ENCODE results near the gene IRAK2.

Gene IRAK2

GRCh38 chr3:10205451-10206165, 40.9 kb downstream of the IRAK2 start:
- Histone ChIP-seq H3K27ac (peak overlapping the region; percentile 96), H3K4me3 (ENCODE audit: low read depth, low read length) (no peak overlapping the region), H3K36me3 (replicated peaks) (no peaks in the 10 kb centered on the region), H3K27me3 (replicated peaks) (no peaks in the 10 kb centered on the region)
- in situ Hi-C loops (cut with HindIII; ENCODE audit: low pct_ligation_motif_present, low sequenced_read_pairs): no loop called here
- peak; percentile 43 for TF ChIP-seq CTCF (IDR thresholded peaks at IDR 0.05; ENCODE audit: low read depth, low read length, missing control alignments)
- DNase-seq: peak; percentile 84

- TF ChIP-seq CTCF (IDR thresholded peaks at IDR 0.05; ENCODE audit: low read depth, low read length, missing control alignments): no peak
- in situ Hi-C loops (cut with HindIII; ENCODE audit: low pct_ligation_motif_present, low sequenced_read_pairs): no loop called here
- H3K4me3 ChIP-seq (ENCODE audit: low read depth, low read length): no peak overlapping the region
- DNase-seq: no peak
- H3K36me3 ChIP-seq (replicated peaks): no peaks in the 10 kb centered on the region
- no peaks in the 10 kb centered on the region for H3K27me3 ChIP-seq (replicated peaks)
- peak overlapping the region; percentile 96 for H3K27ac ChIP-seq
Observed at GRCh38 chr3:10206166-10206511, 41.4 kb downstream of the IRAK2 start.

DNA sequence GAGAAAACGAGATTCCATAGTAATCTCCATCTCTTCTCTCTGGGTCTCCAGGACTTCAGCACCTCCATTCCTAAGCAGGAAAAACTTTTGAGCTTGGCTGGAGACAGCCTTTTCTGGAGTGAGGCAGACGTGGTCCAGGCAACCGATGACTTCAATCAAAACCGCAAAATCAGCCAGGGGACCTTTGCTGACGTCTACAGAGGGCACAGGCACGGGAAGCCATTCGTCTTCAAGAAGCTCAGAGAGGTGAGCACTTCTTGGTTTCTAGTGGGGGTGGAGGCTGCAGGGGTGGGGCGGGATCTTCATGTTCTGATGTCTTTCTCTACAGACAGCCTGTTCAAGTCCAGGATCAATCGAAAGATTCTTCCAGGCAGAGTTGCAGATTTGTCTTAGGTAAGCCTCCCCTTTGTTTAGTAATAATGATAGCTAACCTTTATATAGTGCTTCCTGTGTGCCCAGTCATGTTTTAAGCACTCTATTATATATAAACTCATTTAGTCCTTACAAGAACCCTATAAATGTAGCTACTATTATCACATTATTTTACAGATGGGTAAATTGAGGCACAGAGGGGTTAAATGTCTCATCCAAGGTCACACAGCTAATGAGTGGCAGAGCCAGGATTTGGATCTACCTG, 48.6 kb downstream of the IRAK2 start:
- in situ Hi-C loops (cut with HindIII; ENCODE audit: low pct_ligation_motif_present, low sequenced_read_pairs): no loop called here
- no peak for DNase-seq

DNA sequence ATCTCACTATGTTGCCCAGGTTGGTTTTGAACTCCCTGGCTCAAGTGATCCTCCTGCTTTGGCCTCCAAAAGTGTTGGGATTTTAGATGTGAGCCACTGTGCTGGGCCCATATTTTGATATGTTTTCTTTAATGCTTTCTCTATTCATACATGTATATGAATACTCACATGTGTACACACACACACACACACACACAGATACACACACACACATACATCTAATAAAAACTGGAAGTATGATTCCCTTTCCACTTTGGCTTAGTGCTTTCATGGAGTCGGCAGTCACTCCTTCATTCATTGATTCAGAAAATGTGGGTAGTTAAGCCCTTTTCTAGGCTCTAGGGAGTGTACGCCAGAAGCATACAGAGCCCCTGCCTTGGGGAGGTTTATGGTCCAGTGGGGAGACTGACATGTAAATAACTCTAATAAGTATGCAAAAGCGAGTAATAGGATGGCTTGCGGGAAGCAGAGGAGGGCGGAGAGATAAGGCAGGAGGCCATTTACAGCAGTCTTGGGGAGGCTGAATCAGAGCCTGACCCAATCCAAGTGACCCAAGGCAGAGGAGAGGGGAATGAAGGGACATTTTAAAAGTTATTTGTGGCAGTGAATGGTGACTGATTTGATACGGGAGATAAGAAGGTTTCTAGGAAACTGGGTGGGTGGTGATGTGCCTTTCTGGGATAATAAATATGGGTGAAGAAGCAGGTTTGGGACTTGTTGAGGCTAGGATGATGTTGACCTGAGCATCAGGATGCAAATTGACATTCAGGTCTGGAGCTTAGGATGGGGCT, 51.1 kb downstream of the IRAK2 start:
- Histone ChIP-seq H3K27me3 (replicated peaks) (no peaks in the 10 kb centered on the region), H3K4me3 (ENCODE audit: low read depth, low read length) (no peak overlapping the region), H3K27ac (no peak overlapping the region), H3K36me3 (replicated peaks) (peaks cover 11% of the 10 kb centered on the region)
- in situ Hi-C loops (cut with HindIII; ENCODE audit: low pct_ligation_motif_present, low sequenced_read_pairs): no loop called here
- TF ChIP-seq CTCF (IDR thresholded peaks at IDR 0.05; ENCODE audit: low read depth, low read length, missing control alignments): no peak
- DNase-seq: no peak

More for the DNA sequence above, 48.6 kb downstream of the IRAK2 start:
- peaks cover 11% of the 10 kb centered on the region for H3K36me3 ChIP-seq (replicated peaks)
- H3K27ac ChIP-seq: no peak overlapping the region
- no peak overlapping the region for H3K4me3 ChIP-seq (ENCODE audit: low read depth, low read length)
- no peak for TF ChIP-seq CTCF (IDR thresholded peaks at IDR 0.05; ENCODE audit: low read depth, low read length, missing control alignments)
- no peaks in the 10 kb centered on the region for H3K27me3 ChIP-seq (replicated peaks)

- DNase-seq: no peak
- in situ Hi-C loops (cut with HindIII; ENCODE audit: low pct_ligation_motif_present, low sequenced_read_pairs): no loop called here
- Histone ChIP-seq H3K27me3 (replicated peaks) (no peaks in the 10 kb centered on the region), H3K4me3 (ENCODE audit: low read depth, low read length) (no peak overlapping the region), H3K36me3 (replicated peaks) (peaks cover 11% of the 10 kb centered on the region), H3K27ac (no peak overlapping the region)
- TF ChIP-seq CTCF (IDR thresholded peaks at IDR 0.05; ENCODE audit: low read depth, low read length, missing control alignments): no peak
Observed at GRCh38 chr3:10217359-10217758, 52.6 kb downstream of the IRAK2 start.
